ENCODE measurements around the gene HDAC4. TPM values are rescaled to one million over a fixed set of nuclear protein-coding genes. Genes with fewer than 3 reads are reported as not detected.

HDAC4 gene
- total RNA-seq, 1 experiment from 2014 or later = 40.1 TPM

DNA sequence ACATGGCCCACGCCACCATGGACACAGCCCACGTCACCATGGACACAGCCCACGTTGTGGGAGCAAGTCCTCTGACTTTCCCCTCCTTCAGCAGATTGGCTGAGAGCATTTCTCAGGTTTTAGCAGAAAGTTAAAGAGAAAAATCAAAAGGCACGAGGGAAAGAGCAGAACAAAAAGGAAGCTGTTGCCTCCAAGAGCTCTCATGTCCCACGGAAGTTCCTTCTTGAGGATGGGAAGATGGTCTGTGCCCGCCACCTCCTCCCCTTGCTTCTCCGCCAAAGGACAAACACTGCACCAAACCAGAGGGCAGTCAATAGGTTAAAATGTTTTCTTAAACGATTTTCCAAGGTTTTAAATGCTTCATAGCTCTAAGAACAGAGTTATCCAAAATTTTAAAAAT is 148.4 kb downstream of the HDAC4 start:
- in situ Hi-C loops (cut with HindIII; ENCODE audit: low pct_unique_long_range_greater_than_20kb, low sequenced_read_pairs) (no loop called here), intact Hi-C loops (cut with micrococcal nuclease; ENCODE audit: unreplicated experiment) (no loop called here)
- no peak overlapping the region for H3K27ac ChIP-seq (ENCODE audit: low read length)
- no peaks in the 10 kb centered on the region for H3K4me1 ChIP-seq (ENCODE audit: control insufficient read depth, insufficient read depth, low read length)
- ATAC-seq (no peak), DNase-seq (ENCODE audit: low read depth, low spot score) (no peak)
- ChIA-PET POLR2A (no interaction called here), CTCF (no interaction called here)
- H3K27me3 ChIP-seq (ENCODE audit: control insufficient read depth, insufficient read depth, low read length) = no peaks in the 10 kb centered on the region
- BruUV-seq (replicated peaks) = no TSS peak
- no peak overlapping the region for H3K4me3 ChIP-seq (ENCODE audit: low read depth in 2 of 2, low read length in 2 of 2)
- H3K9me3 ChIP-seq (ENCODE audit: control insufficient read depth, insufficient read depth, low read depth, low read length) = no peaks in the 10 kb centered on the region
- no peaks in the 10 kb centered on the region for H3K36me3 ChIP-seq (ENCODE audit: control insufficient read depth, insufficient read depth, low read length)
- TF ChIP-seq, protein P1, sequence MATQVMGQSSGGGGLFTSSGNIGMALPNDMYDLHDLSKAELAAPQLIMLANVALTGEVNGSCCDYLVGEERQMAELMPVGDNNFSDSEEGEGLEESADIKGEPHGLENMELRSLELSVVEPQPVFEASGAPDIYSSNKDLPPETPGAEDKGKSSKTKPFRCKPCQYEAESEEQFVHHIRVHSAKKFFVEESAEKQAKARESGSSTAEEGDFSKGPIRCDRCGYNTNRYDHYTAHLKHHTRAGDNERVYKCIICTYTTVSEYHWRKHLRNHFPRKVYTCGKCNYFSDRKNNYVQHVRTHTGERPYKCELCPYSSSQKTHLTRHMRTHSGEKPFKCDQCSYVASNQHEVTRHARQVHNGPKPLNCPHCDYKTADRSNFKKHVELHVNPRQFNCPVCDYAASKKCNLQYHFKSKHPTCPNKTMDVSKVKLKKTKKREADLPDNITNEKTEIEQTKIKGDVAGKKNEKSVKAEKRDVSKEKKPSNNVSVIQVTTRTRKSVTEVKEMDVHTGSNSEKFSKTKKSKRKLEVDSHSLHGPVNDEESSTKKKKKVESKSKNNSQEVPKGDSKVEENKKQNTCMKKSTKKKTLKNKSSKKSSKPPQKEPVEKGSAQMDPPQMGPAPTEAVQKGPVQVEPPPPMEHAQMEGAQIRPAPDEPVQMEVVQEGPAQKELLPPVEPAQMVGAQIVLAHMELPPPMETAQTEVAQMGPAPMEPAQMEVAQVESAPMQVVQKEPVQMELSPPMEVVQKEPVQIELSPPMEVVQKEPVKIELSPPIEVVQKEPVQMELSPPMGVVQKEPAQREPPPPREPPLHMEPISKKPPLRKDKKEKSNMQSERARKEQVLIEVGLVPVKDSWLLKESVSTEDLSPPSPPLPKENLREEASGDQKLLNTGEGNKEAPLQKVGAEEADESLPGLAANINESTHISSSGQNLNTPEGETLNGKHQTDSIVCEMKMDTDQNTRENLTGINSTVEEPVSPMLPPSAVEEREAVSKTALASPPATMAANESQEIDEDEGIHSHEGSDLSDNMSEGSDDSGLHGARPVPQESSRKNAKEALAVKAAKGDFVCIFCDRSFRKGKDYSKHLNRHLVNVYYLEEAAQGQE (IDR thresholded peaks at IDR 0.05; ENCODE audit: insufficient read depth in 1 of 2, low read depth in 2 of 2, low read length in 1 of 2) = no peak
- no peak for TF ChIP-seq SIN3A (IDR thresholded peaks at IDR 0.05; ENCODE audit: borderline replicate concordance, insufficient read depth, low read depth, low read length)
- TF ChIP-seq POLR2AphosphoS5 (IDR thresholded peaks at IDR 0.05; ENCODE audit: low read depth, low read length) = no peak
- TF ChIP-seq, protein P2, sequence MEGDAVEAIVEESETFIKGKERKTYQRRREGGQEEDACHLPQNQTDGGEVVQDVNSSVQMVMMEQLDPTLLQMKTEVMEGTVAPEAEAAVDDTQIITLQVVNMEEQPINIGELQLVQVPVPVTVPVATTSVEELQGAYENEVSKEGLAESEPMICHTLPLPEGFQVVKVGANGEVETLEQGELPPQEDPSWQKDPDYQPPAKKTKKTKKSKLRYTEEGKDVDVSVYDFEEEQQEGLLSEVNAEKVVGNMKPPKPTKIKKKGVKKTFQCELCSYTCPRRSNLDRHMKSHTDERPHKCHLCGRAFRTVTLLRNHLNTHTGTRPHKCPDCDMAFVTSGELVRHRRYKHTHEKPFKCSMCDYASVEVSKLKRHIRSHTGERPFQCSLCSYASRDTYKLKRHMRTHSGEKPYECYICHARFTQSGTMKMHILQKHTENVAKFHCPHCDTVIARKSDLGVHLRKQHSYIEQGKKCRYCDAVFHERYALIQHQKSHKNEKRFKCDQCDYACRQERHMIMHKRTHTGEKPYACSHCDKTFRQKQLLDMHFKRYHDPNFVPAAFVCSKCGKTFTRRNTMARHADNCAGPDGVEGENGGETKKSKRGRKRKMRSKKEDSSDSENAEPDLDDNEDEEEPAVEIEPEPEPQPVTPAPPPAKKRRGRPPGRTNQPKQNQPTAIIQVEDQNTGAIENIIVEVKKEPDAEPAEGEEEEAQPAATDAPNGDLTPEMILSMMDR (IDR thresholded peaks at IDR 0.05) = no peak
- no peak for TF ChIP-seq TCF7L2 (IDR thresholded peaks at IDR 0.05; ENCODE audit: low read depth, low read length)

DNA sequence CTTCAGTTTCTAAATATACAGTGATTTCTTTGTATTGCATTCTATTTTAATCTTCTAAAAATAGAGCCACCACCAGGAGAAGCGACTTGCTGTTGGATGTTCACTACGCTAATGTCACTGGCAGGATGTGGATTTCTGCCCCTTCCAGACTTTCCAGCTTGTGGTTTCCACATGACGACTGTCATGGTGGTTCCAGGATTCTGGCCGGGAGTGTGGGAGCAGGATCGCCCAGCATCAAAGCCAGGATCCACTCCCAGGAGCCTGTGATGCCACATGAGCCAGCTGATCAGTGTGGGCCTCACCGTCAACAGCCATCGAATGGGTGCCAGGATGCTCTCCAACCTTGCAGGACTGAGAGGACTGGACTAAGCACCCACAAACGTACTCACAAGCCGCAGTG is 148.8 kb downstream of the HDAC4 start:
- no peak for ATAC-seq
- 0 out of 2 replicates have a peak, but pooled peaks cover 4% of the 10 kb centered on the region for H3K4me1 ChIP-seq (ENCODE audit: control insufficient read depth, insufficient read depth, low read length)
- in situ Hi-C loops (cut with HindIII; ENCODE audit: low pct_unique_long_range_greater_than_20kb, low sequenced_read_pairs) (no loop called here), intact Hi-C loops (cut with micrococcal nuclease; ENCODE audit: unreplicated experiment) (no loop called here)
- H3K4me3 ChIP-seq (ENCODE audit: low read depth in 2 of 2, low read length in 2 of 2) = no peak overlapping the region
- H3K9me3 ChIP-seq (ENCODE audit: control insufficient read depth, insufficient read depth, low read depth, low read length) = no peaks in the 10 kb centered on the region
- BruUV-seq (replicated peaks) = no TSS peak
- CTCF ChIA-PET = no interaction called here
- H3K36me3 ChIP-seq (ENCODE audit: control insufficient read depth, insufficient read depth, low read length) = no peaks in the 10 kb centered on the region
- H3K27me3 ChIP-seq (ENCODE audit: control insufficient read depth, insufficient read depth, low read length) = no peaks in the 10 kb centered on the region
- no peak overlapping the region for H3K27ac ChIP-seq (ENCODE audit: low read length)
- no peak for DNase-seq (ENCODE audit: low read depth, low spot score)
- POLR2A ChIA-PET = no interaction called here
- TF ChIP-seq POLR2AphosphoS5 (IDR thresholded peaks at IDR 0.05; ENCODE audit: low read depth, low read length) (no peak), TCF7L2 (IDR thresholded peaks at IDR 0.05; ENCODE audit: low read depth, low read length) (no peak), SIN3A (IDR thresholded peaks at IDR 0.05; ENCODE audit: borderline replicate concordance, insufficient read depth, low read depth, low read length) (no peak)
- TF ChIP-seq, protein P2 (IDR thresholded peaks at IDR 0.05) = no peak
- TF ChIP-seq, protein P1 (IDR thresholded peaks at IDR 0.05; ENCODE audit: insufficient read depth in 1 of 2, low read depth in 2 of 2, low read length in 1 of 2) = no peak
